NT2/D1 (cell line): ENCODE data around the gene PRKN.

ENCODE experiments used
- SUZ12 ChIP-seq: IDR thresholded peaks from 2 replicates; pipeline ENCODE4 v1.6.1; 2011; ENCODE audit not compliant: insufficient read length, insufficient read depth; ENCODE audit errors: extremely low read depth
- YY1 ChIP-seq: IDR thresholded peaks from 2 replicates; pipeline ENCODE4 v1.6.1; 2011; ENCODE audit not compliant: insufficient read length, insufficient read depth
- ZNF274 ChIP-seq: IDR thresholded peaks from 2 replicates; pipeline ENCODE4 v1.6.1; 2011; ENCODE audit warnings: mild to moderate bottlenecking, low read depth, low read length

DNA sequence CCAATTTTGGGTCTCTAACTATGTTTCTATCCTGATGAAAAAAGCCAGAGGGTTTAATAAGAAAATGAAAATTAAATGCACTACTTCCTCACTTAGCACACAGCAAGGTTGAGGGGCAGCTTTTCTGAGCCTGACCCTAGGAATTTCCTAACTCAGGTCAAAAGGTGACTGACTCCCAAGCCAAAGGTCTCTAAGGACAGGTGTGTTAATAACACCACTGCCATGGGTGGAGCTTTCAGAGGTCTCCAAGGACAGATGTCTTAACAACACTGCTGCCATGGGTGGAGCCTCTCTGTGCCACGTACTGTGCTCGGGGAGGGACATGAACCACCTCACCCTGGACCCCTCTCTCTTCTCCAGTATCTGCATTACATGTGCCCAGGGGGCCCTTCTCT is 339.2 kb downstream of the PRKN start:
- TF ChIP-seq YY1 (no peak), ZNF274 (no peak), SUZ12 (no peak)
